Nucleus accumbens (tissue), 56 donors: ENCODE data around the gene LAX1.

Source experiments
- DNase-seq, 56 donors: peaks; one replicate each; lab custom pipeline; 2025; lab: John Stamatoyannopoulos, UW

LAX1 gene

DNA sequence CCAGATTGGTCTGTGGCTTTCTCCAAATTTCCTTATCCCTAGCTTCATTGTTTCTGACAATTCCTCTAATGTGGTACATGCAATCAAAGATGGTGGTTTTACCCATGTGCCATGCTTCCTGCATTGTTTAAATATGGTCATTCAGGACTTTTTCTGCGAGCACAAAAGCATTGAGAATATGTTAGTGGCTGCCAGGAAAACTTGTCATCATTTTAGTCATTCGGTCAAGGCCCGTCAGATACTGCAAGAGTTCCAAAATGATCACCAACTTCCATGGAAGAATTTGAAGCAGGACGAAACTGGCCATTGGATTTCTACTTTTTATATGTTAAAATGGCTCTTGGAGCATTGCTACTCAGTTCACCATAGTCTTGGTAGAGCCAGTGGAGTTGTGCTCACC lies 34.2 kb downstream of the LAX1 start:
- DNase-seq = no peak

DNA sequence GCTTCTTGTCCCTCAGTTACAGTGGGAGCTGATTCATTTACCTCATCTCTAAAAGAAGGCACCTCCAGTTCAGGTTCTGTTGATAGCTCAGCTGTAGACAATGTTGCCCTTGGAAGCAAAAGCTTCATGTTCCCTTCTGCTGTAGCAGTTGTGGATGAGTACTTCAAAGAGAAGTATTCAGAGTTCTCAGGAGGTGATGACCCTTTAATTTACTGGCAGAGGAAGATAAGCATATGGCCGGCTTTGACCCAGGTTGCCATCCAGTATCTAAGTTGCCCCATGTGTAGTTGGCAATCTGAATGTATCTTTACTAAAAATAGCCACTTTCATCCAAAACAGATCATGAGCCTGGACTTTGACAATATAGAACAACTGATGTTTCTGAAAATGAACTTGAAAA lies 35.0 kb downstream of the LAX1 start:
- DNase-seq = no peak

- DNase-seq = no peak
Observed at GRCh38 chr1:203805689-203806088, 40.7 kb downstream of the LAX1 start.

GRCh38 chr1:203807196-203807595 lies 42.2 kb downstream of the LAX1 start:
- no peak for DNase-seq

- DNase-seq = no peak
Observed at GRCh38 chr1:203813581-203814341, 48.8 kb downstream of the LAX1 start.

GRCh38 chr1:203818399-203818798 lies 53.4 kb downstream of the LAX1 start:
- DNase-seq = no peak

DNA sequence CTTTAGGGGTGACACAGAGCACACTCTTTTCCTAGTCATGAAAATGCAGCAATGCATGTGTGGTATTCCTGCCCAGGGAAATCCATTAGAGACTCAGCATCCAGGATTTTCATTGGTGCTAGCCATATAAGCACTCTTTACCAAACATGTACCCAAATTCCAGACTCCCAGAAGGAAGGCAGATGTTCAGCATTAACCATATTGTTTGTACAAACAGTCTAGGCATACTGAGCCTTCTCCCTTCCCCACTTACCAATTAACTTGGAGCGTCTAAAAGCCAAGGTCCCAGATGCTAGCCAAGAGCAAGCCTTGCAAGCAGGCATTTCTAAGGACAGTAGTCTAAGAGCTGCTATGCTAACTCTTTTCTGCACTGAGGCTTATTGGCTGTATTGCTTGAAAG lies 58.3 kb downstream of the LAX1 start:
- DNase-seq = no peak
